MM.1S (cell line): ENCODE data around the gene MCOLN1.

ENCODE experiments used
- DNase-seq: peaks from one replicate; pipeline ENCODE4 v3.0.0-alpha.2; 2015
- H2AFZ ChIP-seq: fragments of 300-600 bp; sonication (generic); 2 replicates; pipeline ENCODE4 v1.6.0; 2016; ENCODE audit warnings: antibody characterized with exemption, low read length
- H3F3A ChIP-seq: fragments of 300-600 bp; sonication (generic); 2 replicates; pipeline ENCODE4 v1.6.1; 2016; ENCODE audit warnings: mild to moderate bottlenecking, antibody characterized with exemption, low read length, moderate library complexity, mixed read lengths; ENCODE audit not compliant: insufficient read depth
- H3K27ac ChIP-seq: fragments of 300-600 bp; sonication (generic); 2 replicates; pipeline ENCODE4 v1.5.1; 2016; ENCODE audit warnings: mild to moderate bottlenecking, low read length
- H3K27me3 ChIP-seq: fragments of 300-600 bp; sonication (generic); replicated peaks from 2 replicates; pipeline ENCODE4 v1.6.0; 2016; ENCODE audit warnings: low read length; ENCODE audit not compliant: insufficient read depth
- H3K36me3 ChIP-seq: fragments of 300-600 bp; sonication (generic); replicated peaks from 2 replicates; pipeline ENCODE4 v1.6.1; 2016; ENCODE audit warnings: mild to moderate bottlenecking, low read length, mixed read lengths; ENCODE audit not compliant: insufficient read depth
- H3K4me1 ChIP-seq: fragments of 300-600 bp; sonication (generic); 2 replicates; pipeline ENCODE4 v1.6.1; 2016; ENCODE audit warnings: low read length, mixed read lengths
- H3K4me2 ChIP-seq: fragments of 300-600 bp; sonication (generic); 2 replicates; pipeline ENCODE4 v1.6.0; 2016; ENCODE audit warnings: low read depth, low read length
- H3K4me3 ChIP-seq: fragments of 300-600 bp; sonication (generic); 2 replicates; pipeline ENCODE4 v1.5.1; 2016; ENCODE audit warnings: low read length, mixed read lengths
- H3K79me2 ChIP-seq: fragments of 300-600 bp; sonication (generic); 2 replicates; pipeline ENCODE4 v1.6.1; 2016; ENCODE audit warnings: mixed run types, low read length, mixed read lengths
- H3K9ac ChIP-seq: fragments of 300-600 bp; sonication (generic); 2 replicates; pipeline ENCODE4 v1.6.1; 2016; ENCODE audit warnings: low read length, mixed read lengths
- H3K9me2 ChIP-seq: fragments of 300-600 bp; sonication (generic); replicated peaks from 2 replicates; pipeline ENCODE4 v1.6.1; 2016; ENCODE audit warnings: mild to moderate bottlenecking, low read length, mixed read lengths; ENCODE audit not compliant: insufficient read depth
- H3K9me3 ChIP-seq: fragments of 300-600 bp; sonication (generic); replicated peaks from 2 replicates; pipeline ENCODE4 v1.6.1; 2016; ENCODE audit warnings: mild to moderate bottlenecking, low read length, mixed read lengths; ENCODE audit not compliant: insufficient read depth
- H4K20me1 ChIP-seq: fragments of 300-600 bp; sonication (generic); 2 replicates; pipeline ENCODE4 v1.6.1; 2016; ENCODE audit warnings: mild to moderate bottlenecking, low read length, moderate library complexity, mixed read lengths; ENCODE audit not compliant: insufficient read depth
- CTCF ChIP-seq: fragments of 300-600 bp; sonication (generic); IDR thresholded peaks from 2 replicates; pipeline ENCODE4 v1.5.1; 2016; ENCODE audit warnings: antibody characterized with exemption, low read length, mixed read lengths
- EZH2 ChIP-seq: fragments of 300-600 bp; sonication (generic); optimal IDR thresholded peaks from 2 replicates; pipeline ENCODE3; 2017; ENCODE audit warnings: low read depth, mild to moderate bottlenecking, antibody characterized with exemption, low read length, mixed read lengths
- EZH2phosphoT487 ChIP-seq: fragments of 300-600 bp; sonication (generic); IDR thresholded peaks from 2 replicates; pipeline ENCODE4 v1.6.1; 2018; ENCODE audit warnings: antibody characterized with exemption, low read length

MCOLN1 gene

DNA sequence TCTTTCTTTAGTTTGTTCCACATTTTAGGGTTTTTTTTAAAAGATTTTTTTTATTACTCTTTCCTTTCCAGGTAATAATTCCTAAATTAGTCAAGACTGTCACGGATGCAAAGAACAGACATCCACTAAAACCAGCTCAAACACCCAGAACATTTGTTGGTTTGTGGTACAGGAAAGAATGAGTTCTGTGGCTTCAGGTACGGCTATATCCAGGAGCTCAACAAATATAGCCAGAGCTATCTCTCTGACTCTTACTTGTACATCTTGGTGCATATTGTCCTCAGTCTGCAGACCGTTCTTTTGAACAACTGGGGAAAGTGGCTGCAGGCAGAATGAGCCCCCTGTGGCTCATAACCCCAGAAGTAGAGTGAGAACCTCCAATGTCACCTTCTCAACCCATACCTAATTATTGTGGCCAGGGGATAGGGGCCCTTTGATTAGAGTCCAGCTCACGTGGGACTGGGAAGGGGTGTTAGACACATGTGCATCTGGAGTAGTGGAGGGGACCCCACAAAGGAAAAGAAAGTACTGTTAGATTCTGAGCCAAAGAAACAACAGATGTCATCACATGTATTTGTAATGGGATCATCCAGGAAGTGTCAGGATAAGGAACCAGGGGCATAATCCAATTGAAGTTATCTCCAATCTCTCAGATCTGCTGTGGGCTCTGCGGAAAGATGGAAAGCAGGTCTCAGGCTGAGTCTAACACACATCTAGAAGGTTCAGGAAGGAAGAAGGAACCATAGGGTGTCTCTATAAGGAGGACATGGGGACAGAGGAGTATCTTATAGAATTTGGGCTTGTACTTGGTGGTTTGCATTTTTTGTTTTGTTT lies 8.4 kb upstream of the MCOLN1 start:
- Histone ChIP-seq H2AFZ (no peak overlapping the region), H4K20me1 (no peaks in the 10 kb centered on the region), H3K4me3 (no peak overlapping the region), H3K4me1 (peaks cover 3% of the 10 kb centered on the region; the same call in 1 of the 2 replicates), H3K36me3 (no peaks in the 10 kb centered on the region), H3K79me2 (no peaks in the 10 kb centered on the region), H3K4me2 (no peak overlapping the region), H3K9me3 (no peaks in the 10 kb centered on the region), H3K9ac (no peak overlapping the region), H3F3A (no peaks in the 10 kb centered on the region), H3K27ac (no peak overlapping the region), H3K27me3 (peaks cover 73% of the 10 kb centered on the region), H3K9me2 (no peaks in the 10 kb centered on the region)
- no peak for DNase-seq
- no peak for TF ChIP-seq CTCF
- no peak for TF ChIP-seq EZH2phosphoT487
- no peak for TF ChIP-seq EZH2

- H4K20me1 ChIP-seq, result no peaks in the 10 kb centered on the region
- no peaks in the 10 kb centered on the region for H3K9me3 ChIP-seq
- DNase-seq, result no peak
- peak overlapping the region; percentile 65 for H2AFZ ChIP-seq
- H3K36me3 ChIP-seq, result no peaks in the 10 kb centered on the region
- TF ChIP-seq CTCF (no peak), EZH2 (no peak), EZH2phosphoT487 (no peak)
- peak overlapping the region; percentile 91; the same call in 1 of the 2 replicates for H3K4me2 ChIP-seq
- H3K9me2 ChIP-seq, result no peaks in the 10 kb centered on the region
- no peak overlapping the region for H3K4me3 ChIP-seq
- no peaks in the 10 kb centered on the region for H3K79me2 ChIP-seq
- peaks cover 65% of the 10 kb centered on the region for H3K27me3 ChIP-seq
- peaks cover 3% of the 10 kb centered on the region; the same call in 1 of the 2 replicates for H3K4me1 ChIP-seq
- no peak overlapping the region for H3K9ac ChIP-seq
- no peak overlapping the region for H3K27ac ChIP-seq
- H3F3A ChIP-seq, result no peaks in the 10 kb centered on the region
Observed at GRCh38 chr19:7515110-7515644, 7.2 kb upstream of the MCOLN1 start.

DNA sequence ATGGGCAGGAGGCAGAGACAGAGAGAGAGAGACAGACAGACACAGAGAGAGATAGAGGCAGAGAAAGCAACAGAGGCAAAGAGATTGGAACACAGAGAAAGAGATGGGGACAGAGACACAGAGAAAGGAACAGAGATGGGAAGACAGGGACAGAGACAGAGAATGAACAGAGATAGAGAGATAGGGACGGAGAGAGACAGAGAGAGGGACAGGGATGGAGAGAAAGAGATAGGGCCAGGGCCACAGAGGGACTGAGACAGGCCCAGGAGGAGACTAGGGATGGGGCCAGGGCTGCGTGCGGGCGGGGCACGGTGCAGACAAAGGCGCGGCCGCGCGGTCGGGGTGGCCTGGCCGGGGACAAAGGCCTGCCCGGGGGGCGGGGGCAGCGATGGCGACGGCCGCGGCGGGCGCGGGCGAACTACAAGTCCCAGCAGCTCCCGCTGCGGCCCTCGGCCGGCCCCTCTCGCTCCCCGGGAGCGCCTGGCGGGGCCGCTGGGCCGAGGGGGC lies 6.7 kb upstream of the MCOLN1 start, which contains the start of gene ZNF358:
ZNF358 (plus strand) TSS at position 459 of the 507 bp plus-strand sequence. CDS start 3,140 bp downstream, outside the sequence.
- H3K79me2 ChIP-seq, result no peaks in the 10 kb centered on the region
- peak; percentile 53 for DNase-seq
- H3K9ac ChIP-seq, result peak within 1 kb of the TSS; percentile 46; the same call in 1 of the 2 replicates
- no peaks in the 10 kb centered on the region for H3K9me2 ChIP-seq
- no peaks in the 10 kb centered on the region for H3K9me3 ChIP-seq
- TF ChIP-seq EZH2, result no peak
- no peak for TF ChIP-seq EZH2phosphoT487
- TF ChIP-seq CTCF, result no peak
- peak within 1 kb of the TSS; percentile 65 for H2AFZ ChIP-seq
- H3K36me3 ChIP-seq, result no peaks in the 10 kb centered on the region
- no peaks in the 10 kb centered on the region for H3F3A ChIP-seq
- peaks cover 60% of the 10 kb centered on the region for H3K27me3 ChIP-seq
- H3K4me2 ChIP-seq, result peak within 1 kb of the TSS; percentile 91
- no peaks in the 10 kb centered on the region for H4K20me1 ChIP-seq
- H3K4me1 ChIP-seq, result peaks cover 3% of the 10 kb centered on the region; the same call in 1 of the 2 replicates
- H3K4me3 ChIP-seq, result peak within 1 kb of the TSS; percentile 55
- H3K27ac ChIP-seq, result no peak within 1 kb of the TSS
